ENCODE measurements around the gene FMO5.

Gene FMO5

DNA sequence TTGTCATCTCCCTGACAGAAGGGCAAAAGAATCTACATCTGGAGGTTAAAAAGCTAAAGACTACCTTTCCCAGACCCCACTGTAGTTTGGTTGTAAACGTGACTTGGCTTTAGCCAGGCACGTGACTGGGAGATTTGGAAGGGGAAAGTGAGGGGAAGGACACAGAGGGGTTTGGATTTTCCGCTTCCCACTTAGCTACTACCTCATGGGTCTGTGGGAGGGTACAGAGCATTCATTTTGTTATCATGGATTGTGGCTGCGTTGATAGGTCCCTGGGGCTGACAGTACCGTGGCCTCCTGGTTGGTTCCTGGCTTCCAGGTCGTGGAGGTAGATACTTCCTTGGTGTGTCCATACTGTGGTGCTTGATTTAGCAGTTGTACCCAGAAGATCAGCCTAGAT, 20.0 kb upstream of the FMO5 start (continued):
- TF ChIP-seq, protein P1, sequence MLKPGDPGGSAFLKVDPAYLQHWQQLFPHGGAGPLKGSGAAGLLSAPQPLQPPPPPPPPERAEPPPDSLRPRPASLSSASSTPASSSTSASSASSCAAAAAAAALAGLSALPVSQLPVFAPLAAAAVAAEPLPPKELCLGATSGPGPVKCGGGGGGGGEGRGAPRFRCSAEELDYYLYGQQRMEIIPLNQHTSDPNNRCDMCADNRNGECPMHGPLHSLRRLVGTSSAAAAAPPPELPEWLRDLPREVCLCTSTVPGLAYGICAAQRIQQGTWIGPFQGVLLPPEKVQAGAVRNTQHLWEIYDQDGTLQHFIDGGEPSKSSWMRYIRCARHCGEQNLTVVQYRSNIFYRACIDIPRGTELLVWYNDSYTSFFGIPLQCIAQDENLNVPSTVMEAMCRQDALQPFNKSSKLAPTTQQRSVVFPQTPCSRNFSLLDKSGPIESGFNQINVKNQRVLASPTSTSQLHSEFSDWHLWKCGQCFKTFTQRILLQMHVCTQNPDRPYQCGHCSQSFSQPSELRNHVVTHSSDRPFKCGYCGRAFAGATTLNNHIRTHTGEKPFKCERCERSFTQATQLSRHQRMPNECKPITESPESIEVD (tag by site-specific recombination; IDR thresholded peaks at IDR 0.05), result no peak
- TF ChIP-seq HOXA7 (CRISPR knock-in tag; IDR thresholded peaks at IDR 0.05; ENCODE audit: borderline replicate concordance) (no peak), ZSCAN30 (tag by site-specific recombination; IDR thresholded peaks at IDR 0.05) (no peak), IKZF3 (tag by site-specific recombination; IDR thresholded peaks at IDR 0.05) (peak; percentile 58; the same call in 1 of the 2 replicates), ZNF514 (tag by site-specific recombination; IDR thresholded peaks at IDR 0.05) (no peak), EGR2 (tag by site-specific recombination; IDR thresholded peaks at IDR 0.05; ENCODE audit: low read depth) (peak; percentile 49; the same call in 1 of the 2 replicates), MEIS1 (CRISPR knock-in tag; IDR thresholded peaks at IDR 0.05; ENCODE audit: borderline replicate concordance) (no peak), ZNF48 (tag by site-specific recombination; IDR thresholded peaks at IDR 0.05) (no peak)
- TF ChIP-seq, protein P2, sequence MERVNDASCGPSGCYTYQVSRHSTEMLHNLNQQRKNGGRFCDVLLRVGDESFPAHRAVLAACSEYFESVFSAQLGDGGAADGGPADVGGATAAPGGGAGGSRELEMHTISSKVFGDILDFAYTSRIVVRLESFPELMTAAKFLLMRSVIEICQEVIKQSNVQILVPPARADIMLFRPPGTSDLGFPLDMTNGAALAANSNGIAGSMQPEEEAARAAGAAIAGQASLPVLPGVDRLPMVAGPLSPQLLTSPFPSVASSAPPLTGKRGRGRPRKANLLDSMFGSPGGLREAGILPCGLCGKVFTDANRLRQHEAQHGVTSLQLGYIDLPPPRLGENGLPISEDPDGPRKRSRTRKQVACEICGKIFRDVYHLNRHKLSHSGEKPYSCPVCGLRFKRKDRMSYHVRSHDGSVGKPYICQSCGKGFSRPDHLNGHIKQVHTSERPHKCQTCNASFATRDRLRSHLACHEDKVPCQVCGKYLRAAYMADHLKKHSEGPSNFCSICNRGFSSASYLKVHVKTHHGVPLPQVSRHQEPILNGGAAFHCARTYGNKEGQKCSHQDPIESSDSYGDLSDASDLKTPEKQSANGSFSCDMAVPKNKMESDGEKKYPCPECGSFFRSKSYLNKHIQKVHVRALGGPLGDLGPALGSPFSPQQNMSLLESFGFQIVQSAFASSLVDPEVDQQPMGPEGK (tag by site-specific recombination; IDR thresholded peaks at IDR 0.05), result 0 out of 2 replicates have a peak, but pooled peaks have one; percentile 12

DNA sequence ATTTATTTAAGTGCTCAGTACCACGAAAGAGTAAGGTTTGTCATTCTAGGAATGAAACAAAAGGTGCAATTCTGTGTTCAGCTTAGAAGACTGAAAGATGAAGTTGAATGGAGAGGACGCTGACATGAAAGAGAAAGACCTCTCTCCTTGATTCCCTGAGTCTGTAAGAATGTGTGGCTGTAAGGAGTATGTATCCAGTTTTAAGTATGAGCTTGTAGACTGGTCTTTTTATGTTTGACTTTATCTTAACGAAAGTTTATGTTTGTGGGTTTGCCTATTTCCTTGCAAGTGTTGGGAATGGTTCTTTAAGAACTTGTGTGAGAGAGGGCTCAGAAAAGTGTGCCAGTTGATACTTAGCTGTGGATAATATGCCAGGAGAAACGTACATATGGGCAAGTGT, 18.7 kb upstream of the FMO5 start:
- peak overlapping the region; percentile 99 for H3K4me3 ChIP-seq (ENCODE audit: low read depth, low read length)
- TF ChIP-seq ZNF211 (tag by site-specific recombination; IDR thresholded peaks at IDR 0.05; ENCODE audit: low read depth) (no peak), PRDM1 (tag by site-specific recombination; IDR thresholded peaks at IDR 0.05) (peak; percentile 84)
- CTCF ChIA-PET, result interaction anchor here (0.6 to 2.9 kb wide), 9 partner anchors 9 to 111 kb away, joined by 3 to 11 read pairs (median 5); no protein-coding TSS in a partner anchor
- no peak overlapping the region; the same call in 1 of the 2 replicates for H3K27ac ChIP-seq (ENCODE audit: extremely low read depth, low read depth, low read length)
- POLR2A ChIA-PET, result interaction anchor here (0.6 to 1.4 kb wide), 2 partner anchors 73 to 160 kb away, joined by 3 to 4 read pairs; no protein-coding TSS in a partner anchor
- H3K9me3 ChIP-seq (ENCODE audit: control insufficient read depth, insufficient read depth, low read depth, low read length), result no peaks in the 10 kb centered on the region
- peaks cover 6% of the 10 kb centered on the region for H3K4me1 ChIP-seq (ENCODE audit: control insufficient read depth, insufficient read depth, low read length)
- H3K36me3 ChIP-seq (ENCODE audit: control insufficient read depth in 2 of 2, insufficient read depth in 1 of 2, low read length in 2 of 2), result peaks cover 0 to 4% of the 10 kb centered on the region in 2 experiments; a peak in 1 of 3 replicates

DNA sequence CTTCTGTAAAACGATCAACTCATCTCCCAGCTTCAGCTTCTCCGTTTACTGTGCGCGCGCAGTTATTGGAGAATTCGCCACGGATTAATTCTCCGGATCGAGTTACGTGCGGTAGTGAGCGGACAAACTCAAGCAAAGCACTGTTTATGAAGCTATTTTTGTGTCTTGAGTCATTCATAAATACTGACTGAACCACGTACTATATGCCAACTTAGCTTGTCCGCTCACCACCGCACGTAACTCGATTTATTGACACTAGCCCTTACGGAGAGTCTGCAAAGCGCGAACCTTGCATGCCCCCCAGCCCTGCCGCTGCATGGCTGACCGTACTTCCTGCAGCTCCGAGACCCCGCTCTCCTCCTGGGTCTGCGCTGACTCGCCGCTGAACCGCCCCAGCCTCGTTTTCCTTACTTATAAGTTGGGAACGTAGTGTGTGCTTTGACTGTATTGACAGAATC, 18.1 kb upstream of the FMO5 start:
- peaks cover 6% of the 10 kb centered on the region for H3K4me1 ChIP-seq (ENCODE audit: control insufficient read depth, insufficient read depth, low read length)
- H3K36me3 ChIP-seq (ENCODE audit: control insufficient read depth in 2 of 2, insufficient read depth in 1 of 2, low read length in 2 of 2), result peaks cover 0 to 4% of the 10 kb centered on the region in 2 experiments; a peak in 1 of 3 replicates
- CTCF ChIA-PET, result interaction anchor here (0.6 to 2.9 kb wide), 10 partner anchors 10 to 110 kb away, joined by 3 to 12 read pairs (median 5); partner anchors contain the start of gene PRKAB2
- TF ChIP-seq ZNF394 (tag by site-specific recombination; IDR thresholded peaks at IDR 0.05; ENCODE audit: borderline replicate concordance), result peak; percentile 95
- TF ChIP-seq SALL2 (tag by site-specific recombination; IDR thresholded peaks at IDR 0.05; ENCODE audit: borderline replicate concordance), result no peak
- TF ChIP-seq SP3 (tag by site-specific recombination; IDR thresholded peaks at IDR 0.05), result no peak
- TF ChIP-seq ZNF341 (tag by site-specific recombination; IDR thresholded peaks at IDR 0.05; ENCODE audit: low read depth), result peak; percentile 28; the same call in 1 of the 2 replicates
- no peak for TF ChIP-seq ZNF155 (tag by site-specific recombination; IDR thresholded peaks at IDR 0.05)
- no peak for TF ChIP-seq ZNF768 (tag by site-specific recombination; IDR thresholded peaks at IDR 0.05)
- TF ChIP-seq, protein P2 (tag by site-specific recombination; IDR thresholded peaks at IDR 0.05), result no peak
- TF ChIP-seq ZNF433 (tag by site-specific recombination; IDR thresholded peaks at IDR 0.05; ENCODE audit: low read depth), result no peak
- TF ChIP-seq, protein P3, sequence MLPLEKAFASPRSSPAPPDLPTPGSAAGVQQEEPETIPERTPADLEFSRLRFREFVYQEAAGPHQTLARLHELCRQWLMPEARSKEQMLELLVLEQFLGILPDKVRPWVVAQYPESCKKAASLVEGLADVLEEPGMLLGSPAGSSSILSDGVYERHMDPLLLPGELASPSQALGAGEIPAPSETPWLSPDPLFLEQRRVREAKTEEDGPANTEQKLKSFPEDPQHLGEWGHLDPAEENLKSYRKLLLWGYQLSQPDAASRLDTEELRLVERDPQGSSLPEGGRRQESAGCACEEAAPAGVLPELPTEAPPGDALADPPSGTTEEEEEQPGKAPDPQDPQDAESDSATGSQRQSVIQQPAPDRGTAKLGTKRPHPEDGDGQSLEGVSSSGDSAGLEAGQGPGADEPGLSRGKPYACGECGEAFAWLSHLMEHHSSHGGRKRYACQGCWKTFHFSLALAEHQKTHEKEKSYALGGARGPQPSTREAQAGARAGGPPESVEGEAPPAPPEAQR (tag by site-specific recombination; IDR thresholded peaks at IDR 0.05), result no peak
- 0 out of 2 replicates have a peak, but pooled peaks have one; percentile 22 for TF ChIP-seq ZBTB17 (tag by site-specific recombination; IDR thresholded peaks at IDR 0.05)
- no peak for TF ChIP-seq HOXC10 (CRISPR knock-in tag; IDR thresholded peaks at IDR 0.05)
- TF ChIP-seq ZNF510 (tag by site-specific recombination; IDR thresholded peaks at IDR 0.05; ENCODE audit: insufficient replicate concordance), result no peak
- no peak for TF ChIP-seq ZSCAN23 (tag by site-specific recombination; IDR thresholded peaks at IDR 0.05)
- no peak for TF ChIP-seq HOXA7 (CRISPR knock-in tag; IDR thresholded peaks at IDR 0.05; ENCODE audit: borderline replicate concordance)
- TF ChIP-seq ZFP3 (tag by site-specific recombination; IDR thresholded peaks at IDR 0.05; ENCODE audit: low read depth), result no peak
- no peak; the same call in 1 of the 2 replicates for TF ChIP-seq SP7 (tag by site-specific recombination; IDR thresholded peaks at IDR 0.05)
- H3K9me3 ChIP-seq (ENCODE audit: control insufficient read depth, insufficient read depth, low read depth, low read length), result no peaks in the 10 kb centered on the region
- H3K4me3 ChIP-seq (ENCODE audit: low read depth, low read length), result peak overlapping the region; percentile 99
- POLR2A ChIA-PET, result interaction anchor here (0.6 to 1.4 kb wide), 3 partner anchors 72 to 866 kb away, joined by 3 to 4 read pairs (median 3); no protein-coding TSS in a partner anchor
- H3K27ac ChIP-seq (ENCODE audit: extremely low read depth, low read depth, low read length), result peak overlapping the region; percentile 96; the same call in 1 of the 2 replicates
